Activated CD8-positive, alpha-beta memory T cell treated with anti-CD3 and anti-CD28 coated beads, Interleukin-2, amount 10 ng/mL, durations not matched to agents 7 days and 5 days (primary cell): ENCODE results near the gene CLCN2. TPM values are rescaled to one million over a fixed set of nuclear protein-coding genes. Genes with fewer than 3 reads are reported as not detected.

ENCODE experiments used
- ATAC-seq: fragments of 150-1000 bp; cut with Tn5 transposase; one replicate; pipeline ENCODE4 v1.10.0; 2021; ENCODE audit warnings: moderate library complexity
- CTCF ChIA-PET: fragments of 350-600 bp; sonication (Branson Sonifier 250); formaldehyde crosslinking; loops from one replicate; lab custom pipeline; 2021; ENCODE audit warnings: antibody characterized with exemption; lab: Charles Lee
- DNase-seq: peaks from one replicate; pipeline ENCODE4 v3.0.0-alpha.2; 2020
- H3K27ac Mint-ChIP-seq: one replicate; pipeline ENCODE4 v1.8.0; 2021; ENCODE audit warnings: mild to moderate bottlenecking, mixed read lengths
- H3K27me3 Mint-ChIP-seq: one replicate; pipeline ENCODE4 v1.8.0; 2021; ENCODE audit warnings: mixed read lengths
- H3K36me3 Mint-ChIP-seq: one replicate; pipeline ENCODE4 v1.8.0; 2021; ENCODE audit warnings: mild to moderate bottlenecking, mixed read lengths
- H3K4me1 Mint-ChIP-seq: one replicate; pipeline ENCODE4 v1.8.0; 2021; ENCODE audit warnings: mixed read lengths
- H3K4me3 Mint-ChIP-seq: one replicate; pipeline ENCODE4 v1.8.0; 2021; ENCODE audit warnings: mild to moderate bottlenecking, moderate library complexity, mixed read lengths
- H3K9me3 Mint-ChIP-seq: one replicate; pipeline ENCODE4 v1.8.0; 2022; ENCODE audit warnings: low read depth, mixed read lengths
- total RNA-seq, 2 experiments: library from RNA; stranded (reverse); gene quantifications; one replicate each; pipeline ENCODE4 v1.2.3, GENCODE V29; 2021

CLCN2 gene
- total RNA-seq, 2 experiments from 2014 or later: 3.4 to 4.1 TPM

GRCh38 chr3:184361932-184362667, 695 bp upstream of the CLCN2 start:
- H3K27me3 Mint-ChIP-seq: peaks cover 5% of the 10 kb centered on the region
- DNase-seq (peak; percentile 65), ATAC-seq (peak; percentile 28)
- H3K27ac Mint-ChIP-seq: peak overlapping the region; percentile 96
- CTCF ChIA-PET: interaction anchor here (0.8 to 1.7 kb wide), 9 partner anchors 9 to 478 kb away, joined by 3 to 11 read pairs (median 3); partner anchors contain the start of genes EPHB3 and PARL
- peaks cover 36% of the 10 kb centered on the region for H3K4me1 Mint-ChIP-seq
- peaks cover 23% of the 10 kb centered on the region for H3K36me3 Mint-ChIP-seq
- H3K9me3 Mint-ChIP-seq: no peaks in the 10 kb centered on the region
- H3K4me3 Mint-ChIP-seq: peak overlapping the region; percentile 94

GRCh38 chr3:184360929-184361531, 375 bp downstream of the CLCN2 start:
- Mint-ChIP-seq H3K27me3 (peaks cover 5% of the 10 kb centered on the region), H3K27ac (no peak overlapping the region), H3K36me3 (peaks cover 15% of the 10 kb centered on the region), H3K4me1 (peaks cover 28% of the 10 kb centered on the region), H3K4me3 (peak overlapping the region; percentile 63), H3K9me3 (no peaks in the 10 kb centered on the region)
- CTCF ChIA-PET: interaction anchor here (0.9 to 2.0 kb wide), 3 partner anchors 8 to 72 kb away, joined by 3 to 6 read pairs (median 3); no protein-coding TSS in a partner anchor
- DNase-seq: no peak
- no peak for ATAC-seq

GRCh38 chr3:184360070-184360928, 1.1 kb downstream of the CLCN2 start:
- Mint-ChIP-seq H3K27me3 (peaks cover 5% of the 10 kb centered on the region), H3K9me3 (no peaks in the 10 kb centered on the region), H3K4me3 (peak overlapping the region; percentile 63), H3K36me3 (peaks cover 11% of the 10 kb centered on the region), H3K27ac (no peak overlapping the region), H3K4me1 (peaks cover 25% of the 10 kb centered on the region)
- DNase-seq: no peak
- CTCF ChIA-PET: interaction anchor here (1.0 to 2.0 kb wide), 3 partner anchors 11 to 180 kb away, joined by 3 to 6 read pairs (median 3); no protein-coding TSS in a partner anchor
- no peak for ATAC-seq

GRCh38 chr3:184359610-184360009, 1.8 kb downstream of the CLCN2 start:
- peaks cover 5% of the 10 kb centered on the region for H3K36me3 Mint-ChIP-seq
- no peak overlapping the region for H3K27ac Mint-ChIP-seq
- peaks cover 5% of the 10 kb centered on the region for H3K27me3 Mint-ChIP-seq
- no peaks in the 10 kb centered on the region for H3K9me3 Mint-ChIP-seq
- DNase-seq (no peak), ATAC-seq (no peak)
- H3K4me3 Mint-ChIP-seq: no peak overlapping the region
- CTCF ChIA-PET: interaction anchor here (1.0 to 2.0 kb wide), 2 partner anchors 12 to 181 kb away, joined by 3 to 6 read pairs; no protein-coding TSS in a partner anchor
- peaks cover 18% of the 10 kb centered on the region for H3K4me1 Mint-ChIP-seq

GRCh38 chr3:184358921-184359350, 2.5 kb downstream of the CLCN2 start:
- CTCF ChIA-PET: interaction anchor here (0.9 to 1.1 kb wide), 2 partner anchors 10 to 155 kb away, joined by 3 read pairs; no protein-coding TSS in a partner anchor
- H3K9me3 Mint-ChIP-seq: no peaks in the 10 kb centered on the region
- H3K4me3 Mint-ChIP-seq: no peak overlapping the region
- ATAC-seq (no peak), DNase-seq (no peak)
- H3K4me1 Mint-ChIP-seq: peaks cover 14% of the 10 kb centered on the region
- H3K27me3 Mint-ChIP-seq: peaks cover 5% of the 10 kb centered on the region
- no peak overlapping the region for H3K27ac Mint-ChIP-seq
- peaks cover 2% of the 10 kb centered on the region for H3K36me3 Mint-ChIP-seq

- ATAC-seq: no peak
- Mint-ChIP-seq H3K4me3 (no peak overlapping the region), H3K27me3 (peaks cover 5% of the 10 kb centered on the region), H3K9me3 (no peaks in the 10 kb centered on the region), H3K27ac (no peak overlapping the region), H3K4me1 (peaks cover 15% of the 10 kb centered on the region), H3K36me3 (peaks cover under 1% of the 10 kb centered on the region)
- CTCF ChIA-PET: interaction anchor here (0.9 to 1.1 kb wide), 2 partner anchors 10 to 156 kb away, joined by 3 read pairs; no protein-coding TSS in a partner anchor
- DNase-seq: no peak
These were observed 3.2 kb downstream of the CLCN2 start for GRCh38 chr3:184358124-184358767.

- H3K36me3 Mint-ChIP-seq: no peaks in the 10 kb centered on the region
- H3K27me3 Mint-ChIP-seq: peaks cover 5% of the 10 kb centered on the region
- ATAC-seq (no peak), DNase-seq (no peak)
- CTCF ChIA-PET: no interaction called here
- H3K27ac Mint-ChIP-seq: no peak overlapping the region
- H3K4me1 Mint-ChIP-seq: peaks cover 13% of the 10 kb centered on the region
- H3K4me3 Mint-ChIP-seq: no peak overlapping the region
- no peaks in the 10 kb centered on the region for H3K9me3 Mint-ChIP-seq
These were observed 3.9 kb downstream of the CLCN2 start for GRCh38 chr3:184357248-184358123.

- peaks cover 4% of the 10 kb centered on the region for H3K27me3 Mint-ChIP-seq
- peaks cover 7% of the 10 kb centered on the region for H3K4me1 Mint-ChIP-seq
- H3K36me3 Mint-ChIP-seq: no peaks in the 10 kb centered on the region
- ATAC-seq (no peak), DNase-seq (no peak)
- CTCF ChIA-PET: interaction anchor here (0.9 to 1.6 kb wide), 3 partner anchors 158 to 186 kb away, joined by 3 to 7 read pairs (median 3); no protein-coding TSS in a partner anchor
- no peak overlapping the region for H3K4me3 Mint-ChIP-seq
- no peaks in the 10 kb centered on the region for H3K9me3 Mint-ChIP-seq
- no peak overlapping the region for H3K27ac Mint-ChIP-seq
These were observed 6.0 kb downstream of the CLCN2 start for GRCh38 chr3:184355261-184356040.

GRCh38 chr3:184354754-184355153, 6.7 kb downstream of the CLCN2 start:
- ATAC-seq: no peak
- Mint-ChIP-seq H3K4me3 (no peak overlapping the region), H3K4me1 (peaks cover 5% of the 10 kb centered on the region), H3K9me3 (no peaks in the 10 kb centered on the region), H3K27me3 (no peaks in the 10 kb centered on the region), H3K36me3 (no peaks in the 10 kb centered on the region), H3K27ac (no peak overlapping the region)
- CTCF ChIA-PET: interaction anchor here (0.9 to 2.1 kb wide), 4 partner anchors 17 to 186 kb away, joined by 3 to 13 read pairs (median 5); no protein-coding TSS in a partner anchor
- no peak for DNase-seq

GRCh38 chr3:184354121-184354728, 7.2 kb downstream of the CLCN2 start:
- CTCF ChIA-PET: interaction anchor here (0.5 to 2.1 kb wide), 15 partner anchors 9 to 590 kb away, joined by 3 to 13 read pairs (median 4); partner anchors contain the start of gene FAM131A
- Mint-ChIP-seq H3K27ac (peak overlapping the region; percentile 8), H3K36me3 (no peaks in the 10 kb centered on the region), H3K27me3 (no peaks in the 10 kb centered on the region), H3K9me3 (no peaks in the 10 kb centered on the region), H3K4me1 (peaks cover 5% of the 10 kb centered on the region), H3K4me3 (no peak overlapping the region)
- ATAC-seq: peak; percentile 81
- DNase-seq: peak; percentile 72

GRCh38 chr3:184353546-184353941, 7.9 kb downstream of the CLCN2 start:
- ATAC-seq (peak; percentile 8), DNase-seq (no peak)
- Mint-ChIP-seq H3K27ac (no peak overlapping the region), H3K27me3 (no peaks in the 10 kb centered on the region), H3K4me3 (no peak overlapping the region), H3K4me1 (peaks cover 5% of the 10 kb centered on the region), H3K9me3 (no peaks in the 10 kb centered on the region), H3K36me3 (no peaks in the 10 kb centered on the region)
- CTCF ChIA-PET: interaction anchor here (0.5 to 2.1 kb wide), 16 partner anchors 8 to 590 kb away, joined by 3 to 13 read pairs (median 4); partner anchors contain the start of gene FAM131A
